Neutrophil (primary cell): ENCODE data around the gene CEP41.

Experiments
- H3K27ac ChIP-seq: fragments of 200-600 bp; sonication (generic); 2 replicates; pipeline ENCODE4 v1.5.1; 2016; ENCODE audit warnings: mild to moderate bottlenecking, moderate library complexity
- H3K27me3 ChIP-seq: fragments of 200-600 bp; sonication (generic); 2 replicates; pipeline ENCODE4 v1.6.0; 2016; ENCODE audit warnings: mild to moderate bottlenecking
- H3K36me3 ChIP-seq: fragments of 200-600 bp; sonication (generic); 2 replicates; pipeline ENCODE4 v1.5.1; 2017
- H3K4me1 ChIP-seq, 2 experiments: fragments of 200-600 bp in 1 of 2; sonication (generic) in 1 of 2; 1 replicate in 1 of 2; 2 replicates in 1 of 2; pipeline versions ENCODE4 v1.5.1 to v1.6.1; 2013 to 2016; ENCODE audit warnings: low read depth in 1 of 2, low read length in 1 of 2, mild to moderate bottlenecking in 1 of 2, moderate library complexity in 1 of 2; ENCODE audit not compliant: control insufficient read depth in 1 of 2, insufficient read depth in 1 of 2
- H3K4me3 ChIP-seq, 2 experiments: fragments of 200-600 bp in 1 of 2; sonication (generic) in 1 of 2; 1 replicate in 1 of 2; 2 replicates in 1 of 2; pipeline ENCODE4 v1.5.1; 2013 to 2016; ENCODE audit warnings: low read depth in 1 of 2, low read length in 1 of 2, mild to moderate bottlenecking in 1 of 2, moderate library complexity in 1 of 2
- H3K9me3 ChIP-seq: fragments of 200-600 bp; sonication (generic); 2 replicates; pipeline ENCODE4 v1.5.1; 2016
- CTCF ChIP-seq: fragments of 200-600 bp; sonication (generic); IDR thresholded peaks from 2 replicates; pipeline ENCODE4 v1.5.1; 2016; ENCODE audit warnings: antibody characterized with exemption

The CEP41 gene

GRCh38 chr7:130401101-130401500 lies 39.7 kb downstream of the CEP41 start:
- H3K36me3 ChIP-seq: no peaks in the 10 kb centered on the region
- H3K27me3 ChIP-seq: peaks cover 10% of the 10 kb centered on the region
- no peak for TF ChIP-seq CTCF
- peaks cover 13 to 14% of the 10 kb centered on the region in 2 experiments for H3K4me1 ChIP-seq
- H3K4me3 ChIP-seq: no peak overlapping the region
- no peak overlapping the region for H3K27ac ChIP-seq
- no peaks in the 10 kb centered on the region for H3K9me3 ChIP-seq

GRCh38 chr7:130400120-130400572 lies 40.7 kb downstream of the CEP41 start:
- H3K4me3 ChIP-seq: no peak overlapping the region
- H3K36me3 ChIP-seq: no peaks in the 10 kb centered on the region
- TF ChIP-seq CTCF: no peak
- H3K27ac ChIP-seq: no peak overlapping the region
- peaks cover 18% of the 10 kb centered on the region for H3K27me3 ChIP-seq
- H3K9me3 ChIP-seq: no peaks in the 10 kb centered on the region
- peaks cover 13 to 14% of the 10 kb centered on the region in 2 experiments for H3K4me1 ChIP-seq

GRCh38 chr7:130398526-130399090 lies 42.2 kb downstream of the CEP41 start:
- no peak for TF ChIP-seq CTCF

GRCh38 chr7:130397758-130398073 lies 43.1 kb downstream of the CEP41 start:
- no peaks in the 10 kb centered on the region for H3K9me3 ChIP-seq
- TF ChIP-seq CTCF: no peak
- H3K4me1 ChIP-seq: peaks cover 13 to 14% of the 10 kb centered on the region in 2 experiments
- H3K27ac ChIP-seq: no peak overlapping the region
- no peaks in the 10 kb centered on the region for H3K36me3 ChIP-seq
- no peak overlapping the region for H3K4me3 ChIP-seq
- H3K27me3 ChIP-seq: peaks cover 43% of the 10 kb centered on the region

More at GRCh38 chr7:130398526-130399090, 42.2 kb downstream of the CEP41 start:
- peaks cover 34% of the 10 kb centered on the region for H3K27me3 ChIP-seq
- H3K9me3 ChIP-seq: no peaks in the 10 kb centered on the region
- peaks cover 13 to 14% of the 10 kb centered on the region in 2 experiments for H3K4me1 ChIP-seq
- H3K36me3 ChIP-seq: no peaks in the 10 kb centered on the region
- no peak overlapping the region for H3K27ac ChIP-seq
- H3K4me3 ChIP-seq: no peak overlapping the region

- H3K27me3 ChIP-seq: peaks cover 48% of the 10 kb centered on the region
- H3K27ac ChIP-seq: no peak overlapping the region
- H3K4me1 ChIP-seq: peaks cover 13 to 14% of the 10 kb centered on the region in 2 experiments
- TF ChIP-seq CTCF: no peak
- no peak overlapping the region for H3K4me3 ChIP-seq
- no peaks in the 10 kb centered on the region for H3K9me3 ChIP-seq
- no peaks in the 10 kb centered on the region for H3K36me3 ChIP-seq
Measured at GRCh38 chr7:130397051-130397757, 43.6 kb downstream of the CEP41 start.
